Measurements from ENCODE around the gene IKZF2. TPM values are rescaled to one million over a fixed set of nuclear protein-coding genes. Genes with fewer than 3 reads are reported as not detected.

The IKZF2 gene
- total and polyA plus RNA-seq, 10 of the 15 experiments (the other 5 are each of a cell fraction or from before 2014, with no cell fraction given): 15.2 to 266 (median 87.2) TPM

- SMC1A ChIA-PET (ENCODE audit: uncharacterized antibody, unreplicated experiment): interaction anchor here (0.7 to 2.0 kb wide), 12 partner anchors 10 to 158 kb away, joined by 3 to 6 read pairs (median 3); no protein-coding TSS in a partner anchor
- no peak overlapping the region for H2AFZ ChIP-seq (ENCODE audit: control insufficient read depth, low read depth, low read length)
- CTCF ChIA-PET: interaction anchor here (1.6 kb wide), 1 partner anchor 28 kb away, joined by 4 read pairs; no protein-coding TSS in a partner anchor
- ATAC-seq (no peak), DNase-seq (ENCODE audit: low read depth, low spot score) (no peak), FAIRE-seq (no peak)
- in situ Hi-C loops (cut with MboI): no loop called here
- no peaks in the 10 kb centered on the region for H4K20me1 ChIP-seq (ENCODE audit: control insufficient read depth, insufficient read depth)
- TF ChIP-seq NFYA (IDR thresholded peaks at IDR 0.05; ENCODE audit: borderline replicate concordance, low read depth, low read length) (no peak), PML (IDR thresholded peaks at IDR 0.05; ENCODE audit: low read length) (no peak), EZH2 (IDR thresholded peaks at IDR 0.05; ENCODE audit: borderline replicate concordance, control insufficient read depth, low read depth, low read length) (no peak), E2F8 (IDR thresholded peaks at IDR 0.05; ENCODE audit: low read depth, partially characterized antibody) (no peak), PKNOX1 (IDR thresholded peaks at IDR 0.05) (no peak), ASH2L (IDR thresholded peaks at IDR 0.05; ENCODE audit: borderline replicate concordance, low read depth) (no peak), LARP7 (IDR thresholded peaks at IDR 0.05) (no peak), REST (IDR thresholded peaks at IDR 0.05; ENCODE audit: low read depth, low read length) (no peak), SRF (IDR thresholded peaks at IDR 0.05; ENCODE audit: low read depth in 2 of 2, low read length in 2 of 2) (no peak)
- BruUV-seq (replicated peaks): no TSS peak
- no peaks in the 10 kb centered on the region for H3K79me2 ChIP-seq (ENCODE audit: control insufficient read depth, insufficient read depth, low read length)
- no peaks in the 10 kb centered on the region for H3K9me3 ChIP-seq (replicated peaks; ENCODE audit: control insufficient read depth, insufficient read depth, low read length)
- no peaks in the 10 kb centered on the region for H3K27me3 ChIP-seq (replicated peaks in 1 of 2; ENCODE audit: control insufficient read depth in 2 of 2, insufficient read depth in 2 of 2, low read length in 1 of 2)
- no peak overlapping the region for H3K9ac ChIP-seq (ENCODE audit: control insufficient read depth, insufficient read depth, low read length)
- no peak overlapping the region for H3K4me2 ChIP-seq (ENCODE audit: control insufficient read depth, insufficient read depth)
- peaks cover 4% of the 10 kb centered on the region; the same call in 1 of the 2 replicates for H3K4me1 ChIP-seq (ENCODE audit: control insufficient read depth, insufficient read depth, low read length)
- POLR2A ChIA-PET: interaction anchor here (0.8 kb wide), 1 partner anchor 128 kb away, joined by 4 read pairs; no protein-coding TSS in a partner anchor
- intact Hi-C loops (cut with micrococcal nuclease; ENCODE audit: unreplicated experiment): no loop called here
- RAD21 ChIA-PET (ENCODE audit: unreplicated experiment): interaction anchor here (0.8 kb wide), 1 partner anchor 43 kb away, joined by 3 read pairs; no protein-coding TSS in a partner anchor
- H3K36me3 ChIP-seq (ENCODE audit: control insufficient read depth in 2 of 2, insufficient read depth in 2 of 2, low read length in 1 of 2): peaks cover 0 to 4% of the 10 kb centered on the region in 2 experiments; a peak in 2 of 4 replicates
- WGBS (ENCODE audit: insufficient coverage, insufficient replicate concordance, low lambda C conversion rate, missing lambda C conversion rate): 92% methylated on average over 2 of the region's 2 CpGs
- H3K27ac ChIP-seq (ENCODE audit: control insufficient read depth, insufficient read depth): no peak overlapping the region
- no peak overlapping the region for H3K4me3 ChIP-seq
Measured at GRCh38 chr2:212995920-212996319, 155.5 kb downstream of the IKZF2 start.

All from GM12878 (cell line).